T-cell (primary cell): Measurements from ENCODE around the gene TXK. TPM values are rescaled to one million over a fixed set of nuclear protein-coding genes. Genes with fewer than 3 reads are reported as not detected.

Experiments
- ATAC-seq, 4 experiments: fragments of 200-7000 bp in 3 of 4; fragments of 150-1000 bp in 1 of 4; cut with Tn5 transposase; replicated peaks in 1 of 4; 1 replicate in 3 of 4; 2 replicates in 1 of 4; pipeline ENCODE4 v1.10.0; 2021; ENCODE audit warnings: moderate library complexity in 3 of 4, mild to moderate bottlenecking in 2 of 4, moderate number of reproducible peaks in 1 of 4
- CTCF ChIA-PET, 2 donors: fragments of 300-600 bp; sonication (Branson Sonifier 250); formaldehyde crosslinking; loops; one replicate each; lab custom pipeline; 2022; ENCODE audit warnings: antibody characterized with exemption in 2 of 2; lab: Charles Lee
- POLR2A ChIA-PET, 2 donors: fragments of 300-600 bp; sonication (Branson Sonifier 250); formaldehyde crosslinking; loops; one replicate each; lab custom pipeline; 2022; ENCODE audit warnings: antibody characterized with exemption in 2 of 2; lab: Charles Lee
- DNase-seq, 35 experiments: peaks; one replicate each; pipeline versions ENCODE4 v3.0.0 to v3.0.0-alpha.2; 2013 to 2023
- H3K27ac ChIP-seq: one replicate; pipeline ENCODE4 v1.5.1; 2013; ENCODE audit warnings: low read length
- H3K27me3 ChIP-seq, 2 experiments: replicated peaks in 1 of 2; 1 replicate in 1 of 2; 2 replicates in 1 of 2; pipeline versions ENCODE4 v1.6.1 to v1.7.0; 2013; ENCODE audit warnings: low read length in 1 of 2, mixed read lengths in 1 of 2; ENCODE audit not compliant: control insufficient read depth in 2 of 2, insufficient read depth in 2 of 2; ENCODE audit errors: extremely low read depth in 1 of 2
- H3K36me3 ChIP-seq, 2 donors: 1 replicate in 1 of 2; 2 replicates in 1 of 2; pipeline versions ENCODE4 v1.6.1 to v1.7.0; 2013; ENCODE audit warnings: low read length in 1 of 2; ENCODE audit not compliant: control insufficient read depth in 2 of 2, insufficient read depth in 1 of 2; ENCODE audit errors: extremely low read depth in 1 of 2
- H3K4me1 ChIP-seq, 2 experiments: 1 replicate in 1 of 2; 2 replicates in 1 of 2; pipeline versions ENCODE4 v1.6.1 to v1.7.0; 2013; ENCODE audit warnings: low read length in 2 of 2, mixed read lengths in 1 of 2; ENCODE audit not compliant: insufficient read depth in 2 of 2, control insufficient read depth in 1 of 2; ENCODE audit errors: extremely low read depth in 1 of 2
- H3K4me3 ChIP-seq, 2 donors: 1 replicate in 1 of 2; 2 replicates in 1 of 2; pipeline versions ENCODE4 v1.5.1 to v1.7.0; 2013; ENCODE audit warnings: mild to moderate bottlenecking in 2 of 2, low read length in 1 of 2, moderate library complexity in 1 of 2; ENCODE audit not compliant: control insufficient read depth in 1 of 2; ENCODE audit errors: extremely low read depth in 1 of 2
- H3K9me3 ChIP-seq: 2 replicates; pipeline ENCODE4 v1.7.0; 2013
- H3K27ac Mint-ChIP-seq, 2 donors: one replicate each; pipeline ENCODE4 v1.8.0; 2020 to 2021; ENCODE audit warnings: mild to moderate bottlenecking in 2 of 2, mixed read lengths in 2 of 2
- H3K27me3 Mint-ChIP-seq, 2 donors: one replicate each; pipeline ENCODE4 v1.8.0; 2021 to 2022; ENCODE audit warnings: mixed read lengths in 2 of 2
- H3K36me3 Mint-ChIP-seq: one replicate; pipeline ENCODE4 v1.8.0; 2021; ENCODE audit warnings: mixed read lengths
- H3K4me1 Mint-ChIP-seq, 3 donors: one replicate each; pipeline ENCODE4 v1.8.0; 2020 to 2022; ENCODE audit warnings: mixed read lengths in 3 of 3, mild to moderate bottlenecking in 1 of 3
- H3K4me3 Mint-ChIP-seq, 3 donors: one replicate each; pipeline ENCODE4 v1.8.0; 2020 to 2022; ENCODE audit warnings: mild to moderate bottlenecking in 3 of 3, mixed read lengths in 3 of 3, moderate library complexity in 3 of 3
- H3K9me3 Mint-ChIP-seq, 3 donors: one replicate each; pipeline ENCODE4 v1.8.0; 2020 to 2022; ENCODE audit warnings: mixed read lengths in 3 of 3
- WGBS: methylation state at CpG from one replicate; pipeline ENCODE4 v1.1.5; 2013; ENCODE audit warnings: missing lambda C conversion rate; ENCODE audit not compliant: insufficient coverage; 5-methylcytosine and 5-hydroxymethylcytosine counted together
- total RNA-seq, 35 experiments: library from RNA in 6 of 35; stranded (reverse) in 6 of 35; fragments of 120-200 nt in 1 of 35; gene quantifications; one replicate each; pipeline versions ENCODE4 v1.2.1 to v1.2.4 and lab custom pipeline; 2013 to 2026

TXK gene
- total RNA-seq, 5 donors from 2014 or later (not counting 1 experiment from before 2014, with no cell fraction given) = 55.3 to 161 (median 77.9) TPM

DNA sequence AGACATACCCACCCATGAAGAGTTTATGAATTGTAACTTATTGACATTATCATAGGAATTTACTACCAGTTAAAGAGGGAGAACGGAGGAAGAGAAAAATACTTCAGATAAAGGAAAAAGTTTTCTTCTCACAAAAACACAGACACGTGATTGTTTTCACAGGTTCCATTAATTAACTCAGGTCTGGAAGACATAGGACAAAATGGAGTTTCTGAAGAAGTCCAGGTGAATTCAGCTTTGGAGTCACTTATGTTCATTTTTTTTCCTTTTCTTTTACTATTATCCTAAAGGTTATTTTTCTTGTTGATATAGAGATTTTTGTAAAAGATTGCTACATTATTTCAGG is 97.0 kb downstream of the TXK start:
- Mint-ChIP-seq H3K4me1 (peaks cover 8 to 24% (median 12%) of the 10 kb centered on the region in 3 donors), H3K27me3 (peaks cover 0 to 8% of the 10 kb centered on the region in 2 donors), H3K4me3 (no peak overlapping the region), H3K36me3 (no peaks in the 10 kb centered on the region), H3K27ac (no peak overlapping the region), H3K9me3 (no peaks in the 10 kb centered on the region)
- no peaks in the 10 kb centered on the region for H3K27me3 ChIP-seq
- peaks cover 0 to 4% of the 10 kb centered on the region in 2 experiments for H3K4me1 ChIP-seq
- H3K4me3 ChIP-seq = no peak overlapping the region
- ChIA-PET POLR2A (interaction anchor here in 1 of 2 donors (0.6 kb wide), 1 partner anchor 450 kb away, joined by 3 read pairs; no protein-coding TSS in a partner anchor), CTCF (interaction anchor here in 1 of 2 donors (0.6 to 1.2 kb wide), 2 partner anchors 8 to 387 kb away, joined by 3 read pairs; no protein-coding TSS in a partner anchor)
- no peak overlapping the region for H3K27ac ChIP-seq
- no peaks in the 10 kb centered on the region for H3K36me3 ChIP-seq
- no peaks in the 10 kb centered on the region for H3K9me3 ChIP-seq
- no peak for ATAC-seq
- WGBS = no CpG with 5 or more reads among the region's 2 CpGs
- DNase-seq = no peak

DNA sequence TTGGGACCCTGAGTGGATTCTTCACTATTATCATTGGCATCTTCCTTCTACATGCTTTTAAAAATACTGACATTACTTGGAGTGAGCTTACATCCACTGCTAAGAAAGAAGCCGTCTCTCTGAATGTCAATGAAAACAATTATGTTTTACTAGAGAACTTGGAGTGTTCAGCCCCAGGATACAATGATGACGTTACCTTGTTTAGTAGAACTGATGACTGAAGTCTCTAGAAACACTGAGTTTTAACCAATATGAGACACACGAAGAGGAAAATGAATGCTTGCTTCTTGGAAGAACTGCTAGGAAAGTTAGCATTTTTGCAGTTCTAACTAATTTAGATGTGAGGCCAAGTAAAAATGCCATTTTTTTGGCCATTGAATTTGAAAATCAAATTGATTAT is 98.1 kb downstream of the TXK start:
- peaks cover 6 to 20% (median 12%) of the 10 kb centered on the region in 3 donors for H3K4me1 Mint-ChIP-seq
- H3K36me3 Mint-ChIP-seq = no peaks in the 10 kb centered on the region
- Histone ChIP-seq H3K9me3 (no peaks in the 10 kb centered on the region), H3K27ac (no peak overlapping the region), H3K36me3 (no peaks in the 10 kb centered on the region), H3K4me3 (no peak overlapping the region), H3K27me3 (no peaks in the 10 kb centered on the region), H3K4me1 (peaks cover 0 to 4% of the 10 kb centered on the region in 2 experiments)
- peaks cover 0 to 2% of the 10 kb centered on the region in 2 donors for H3K27me3 Mint-ChIP-seq
- no peak overlapping the region for H3K4me3 Mint-ChIP-seq
- DNase-seq (no peak), ATAC-seq (no peak)
- ChIA-PET POLR2A (no interaction called here), CTCF (interaction anchor here (0.6 to 5.0 kb wide), 7 partner anchors 9 to 185 kb away, joined by 3 to 43 read pairs (median 3); no protein-coding TSS in a partner anchor)
- WGBS = 77% methylated on average over 2 of the region's 3 CpGs
- no peak overlapping the region for H3K27ac Mint-ChIP-seq
- no peaks in the 10 kb centered on the region for H3K9me3 Mint-ChIP-seq

DNA sequence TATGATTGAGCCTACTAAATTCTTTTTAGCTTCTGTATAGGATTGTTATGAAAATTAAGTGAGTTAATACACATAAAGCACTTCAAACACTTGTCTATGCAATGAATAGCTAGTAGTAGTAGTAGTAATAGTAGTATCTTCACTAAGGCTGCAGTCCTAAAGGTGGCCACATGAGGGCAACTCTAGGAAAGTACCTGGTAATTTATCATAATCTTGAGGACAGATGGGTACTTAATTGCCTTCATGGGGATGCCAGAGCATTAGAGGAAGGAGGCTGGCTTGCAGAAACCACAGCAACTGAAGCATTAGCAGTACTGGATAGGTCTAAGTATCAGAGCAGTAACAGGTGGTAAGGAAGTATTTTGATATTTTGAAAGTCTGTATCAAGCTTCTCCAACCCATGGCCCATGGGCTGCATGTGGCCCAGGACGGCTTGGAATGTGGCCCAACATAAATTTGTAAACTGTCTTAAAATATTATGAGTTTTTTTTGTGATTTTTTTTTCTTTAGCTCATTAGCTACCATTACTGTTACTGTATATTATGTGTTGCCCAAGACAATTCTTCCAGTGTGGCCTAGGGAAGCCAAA is 100.1 kb downstream of the TXK start:
- CTCF ChIA-PET = interaction anchor here (0.5 to 5.0 kb wide), 23 partner anchors 10 to 159 kb away, joined by 3 to 46 read pairs (median 5); no protein-coding TSS in a partner anchor
- H3K9me3 Mint-ChIP-seq = no peaks in the 10 kb centered on the region
- no CpG with 5 or more reads among the region's 1 CpG for WGBS
- H3K4me1 Mint-ChIP-seq = peaks cover 6 to 20% (median 12%) of the 10 kb centered on the region in 3 donors
- POLR2A ChIA-PET = interaction anchor here (0.6 to 0.7 kb wide), 5 partner anchors 14 to 808 kb away, joined by 3 to 4 read pairs (median 3); partner anchors contain the start of gene NFXL1 (in 1 of the 2)
- Histone ChIP-seq H3K9me3 (no peaks in the 10 kb centered on the region), H3K27me3 (no peaks in the 10 kb centered on the region), H3K27ac (no peak overlapping the region), H3K4me1 (peaks cover 0 to 4% of the 10 kb centered on the region in 2 experiments), H3K4me3 (no peak overlapping the region), H3K36me3 (no peaks in the 10 kb centered on the region)
- DNase-seq = peak in 34 of 35 experiments; percentile 28 to 74 (median 53)
- no peaks in the 10 kb centered on the region for H3K36me3 Mint-ChIP-seq
- no peaks in the 10 kb centered on the region for H3K27me3 Mint-ChIP-seq
- ATAC-seq = peak; percentile 75 to 85 (median 82)
- no peak overlapping the region for H3K27ac Mint-ChIP-seq
- no peak overlapping the region for H3K4me3 Mint-ChIP-seq

DNA sequence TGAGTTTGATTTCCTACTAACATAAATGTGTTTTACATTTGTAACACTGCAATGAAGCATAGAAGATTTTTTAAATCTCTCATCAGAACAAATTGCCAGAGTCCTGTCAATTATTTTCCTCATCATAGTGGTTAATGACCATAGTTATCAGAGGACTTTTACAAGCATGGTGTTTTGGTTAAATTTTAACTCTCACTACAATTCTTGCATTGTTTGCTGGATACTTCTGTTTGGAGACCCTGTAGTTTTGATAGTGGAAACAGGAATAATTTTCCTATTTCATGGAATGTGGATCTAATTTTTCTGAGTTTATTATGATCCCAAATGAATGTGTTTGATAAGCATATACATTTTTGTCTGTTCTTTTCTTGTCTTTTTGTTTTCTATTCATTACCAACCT is 100.6 kb downstream of the TXK start:
- ChIA-PET CTCF (interaction anchor here (0.5 to 5.0 kb wide), 16 partner anchors 11 to 159 kb away, joined by 3 to 46 read pairs (median 6); no protein-coding TSS in a partner anchor), POLR2A (interaction anchor here (0.6 to 0.7 kb wide), 3 partner anchors 14 to 119 kb away, joined by 3 to 4 read pairs (median 3); partner anchors contain the start of gene NFXL1 (in 1 of the 2))
- ATAC-seq = no peak
- H3K4me3 ChIP-seq = no peak overlapping the region
- H3K4me1 ChIP-seq = peaks cover 0 to 4% of the 10 kb centered on the region in 2 experiments
- H3K4me3 Mint-ChIP-seq = no peak overlapping the region
- H3K27me3 Mint-ChIP-seq = no peaks in the 10 kb centered on the region
- no peaks in the 10 kb centered on the region for H3K9me3 Mint-ChIP-seq
- no peaks in the 10 kb centered on the region for H3K27me3 ChIP-seq
- H3K36me3 ChIP-seq = no peaks in the 10 kb centered on the region
- H3K9me3 ChIP-seq = no peaks in the 10 kb centered on the region
- H3K27ac Mint-ChIP-seq = no peak overlapping the region
- no peak overlapping the region for H3K27ac ChIP-seq
- H3K36me3 Mint-ChIP-seq = no peaks in the 10 kb centered on the region
- H3K4me1 Mint-ChIP-seq = peaks cover 6 to 23% (median 12%) of the 10 kb centered on the region in 3 donors
- DNase-seq = no peak

DNA sequence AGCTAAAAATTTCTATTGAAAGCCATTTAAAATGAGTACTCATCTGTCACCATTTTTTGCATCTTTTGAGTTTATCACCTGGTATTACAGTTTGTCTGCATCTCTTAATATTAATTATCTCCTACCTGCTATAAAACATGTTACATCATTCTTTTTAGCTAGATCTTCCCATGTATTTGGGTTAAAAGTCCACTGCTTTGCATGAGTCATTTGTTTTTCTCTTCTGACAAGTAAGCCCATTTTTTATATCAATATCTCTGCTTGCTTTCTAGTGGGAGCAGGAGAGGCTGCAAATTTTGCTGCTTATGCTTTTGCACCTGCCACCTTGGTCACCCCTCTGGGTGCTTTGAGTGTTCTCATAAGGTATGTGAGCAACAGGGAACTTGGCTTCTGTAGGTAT is 101.3 kb downstream of the TXK start:
- DNase-seq = no peak
- Histone ChIP-seq H3K9me3 (no peaks in the 10 kb centered on the region), H3K4me1 (peaks cover 0 to 4% of the 10 kb centered on the region in 2 experiments), H3K36me3 (no peaks in the 10 kb centered on the region), H3K27ac (no peak overlapping the region), H3K4me3 (no peak overlapping the region), H3K27me3 (no peaks in the 10 kb centered on the region)
- H3K4me3 Mint-ChIP-seq = no peak overlapping the region
- H3K4me1 Mint-ChIP-seq = peaks cover 6 to 24% (median 12%) of the 10 kb centered on the region in 3 donors
- no peaks in the 10 kb centered on the region for H3K9me3 Mint-ChIP-seq
- ChIA-PET POLR2A (no interaction called here), CTCF (interaction anchor here (0.6 to 5.0 kb wide), 15 partner anchors 9 to 153 kb away, joined by 3 to 46 read pairs (median 4); no protein-coding TSS in a partner anchor)
- no peak for ATAC-seq
- H3K27ac Mint-ChIP-seq = no peak overlapping the region
- no peaks in the 10 kb centered on the region for H3K27me3 Mint-ChIP-seq
- H3K36me3 Mint-ChIP-seq = no peaks in the 10 kb centered on the region

DNA sequence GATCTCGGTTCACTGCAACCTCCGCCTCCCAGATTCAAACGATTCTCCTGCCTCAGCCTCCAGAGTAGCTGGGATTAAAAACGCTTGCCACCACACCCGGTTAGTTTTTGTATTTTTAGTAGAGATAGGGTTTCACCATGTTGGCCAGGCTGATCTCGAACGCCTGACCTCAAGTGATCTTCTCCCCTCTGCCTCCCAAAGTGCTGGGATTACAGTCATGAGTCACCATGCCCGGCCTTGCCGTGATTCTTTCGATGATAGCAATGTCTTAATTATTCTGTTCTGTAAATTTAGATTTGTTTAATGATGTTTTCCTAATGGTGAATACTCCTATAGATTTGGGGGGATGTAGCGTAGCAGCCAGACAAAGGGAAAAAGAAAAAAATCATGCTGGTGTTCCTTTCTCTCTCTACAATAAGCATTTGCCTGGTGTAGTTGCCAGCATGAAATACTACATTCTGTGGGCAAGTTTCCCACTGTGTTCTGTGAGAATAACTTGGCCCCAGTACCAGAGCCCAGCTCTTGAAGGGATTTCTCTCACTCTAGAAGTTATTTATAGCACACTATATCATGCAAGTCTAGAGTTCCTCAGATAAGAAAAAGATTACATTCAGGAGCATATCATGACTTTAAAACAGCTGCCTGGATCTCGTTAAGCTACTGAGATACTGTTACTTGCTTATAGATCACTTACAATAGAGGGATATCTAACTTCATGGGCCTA is 102.1 kb downstream of the TXK start:
- Mint-ChIP-seq H3K4me1 (peaks cover 5 to 23% (median 9%) of the 10 kb centered on the region in 3 donors), H3K9me3 (no peaks in the 10 kb centered on the region), H3K36me3 (no peaks in the 10 kb centered on the region), H3K4me3 (no peak overlapping the region), H3K27me3 (no peaks in the 10 kb centered on the region), H3K27ac (no peak overlapping the region)
- Histone ChIP-seq H3K27me3 (no peaks in the 10 kb centered on the region), H3K27ac (no peak overlapping the region), H3K36me3 (no peaks in the 10 kb centered on the region), H3K4me1 (peaks cover 0 to 4% of the 10 kb centered on the region in 2 experiments), H3K4me3 (no peak overlapping the region), H3K9me3 (no peaks in the 10 kb centered on the region)
- 100% methylated on average over 2 of the region's 12 CpGs for WGBS
- DNase-seq = no peak
- ATAC-seq = no peak
- POLR2A ChIA-PET = no interaction called here
- CTCF ChIA-PET = interaction anchor here (0.7 to 5.0 kb wide), 14 partner anchors 9 to 109 kb away, joined by 3 to 46 read pairs (median 4); no protein-coding TSS in a partner anchor
